Sigmoid colon (tissue), 7 donors: ENCODE results near the gene MYLK4. TPM values are rescaled to one million over a fixed set of nuclear protein-coding genes. Genes with fewer than 3 reads are reported as not detected.

Experiments
- DNase-seq: peaks from one replicate; pipeline ENCODE4 v3.0.0-alpha.2; 2019
- H3K27ac ChIP-seq, 4 donors: fragments of 200-600 bp; sonication (generic); one replicate each; pipeline ENCODE4 v1.5.1; 2016 to 2019; ENCODE audit warnings: mild to moderate bottlenecking in 1 of 4
- H3K27me3 ChIP-seq, 3 donors: fragments of 200-600 bp; sonication (generic); one replicate each; pipeline ENCODE4 v1.5.1; 2019; ENCODE audit warnings: mild to moderate bottlenecking in 1 of 3
- H3K36me3 ChIP-seq, 4 donors: fragments of 200-600 bp; sonication (generic); one replicate each; pipeline ENCODE4 v1.5.1; 2016 to 2019
- H3K4me1 ChIP-seq, 4 donors: fragments of 200-600 bp; sonication (generic); one replicate each; pipeline ENCODE4 v1.5.1; 2017 to 2019
- H3K4me3 ChIP-seq, 4 donors: fragments of 200-600 bp; sonication (generic); one replicate each; pipeline ENCODE4 v1.5.1; 2017 to 2019; ENCODE audit warnings: mild to moderate bottlenecking in 2 of 4, moderate library complexity in 1 of 4
- H3K9me3 ChIP-seq, 4 donors: fragments of 200-600 bp in 3 of 4; sonication (generic) in 3 of 4; one replicate each; pipeline versions ENCODE4 v1.5.1 to v1.6.1; 2013 to 2019
- EP300 ChIP-seq, 4 donors: sonication (generic); formaldehyde crosslinking; IDR thresholded peaks; one replicate each; pipeline ENCODE4 v1.6.1; 2017; ENCODE audit warnings: antibody characterized with exemption in 4 of 4
- POLR2A ChIP-seq, 2 donors: fragments of 450-650 bp; IDR thresholded peaks; one replicate each; pipeline ENCODE4 v1.6.1; 2016; ENCODE audit warnings: antibody characterized with exemption in 2 of 2, mild to moderate bottlenecking in 2 of 2, moderate library complexity in 2 of 2
- POLR2AphosphoS5 ChIP-seq, 4 donors: sonication (generic); formaldehyde crosslinking; IDR thresholded peaks; one replicate each; pipeline ENCODE4 v1.6.1; 2017; ENCODE audit warnings: antibody characterized with exemption in 4 of 4
- WGBS, 2 donors: extraction: QIAGEN DNeasy Blood & Tissue Kit; methylation state at CpG; one replicate each; pipeline ENCODE4 v1.1.7; 2013; 5-methylcytosine and 5-hydroxymethylcytosine counted together
- intact Hi-C: fragments of 100-400 bp; cut with DNase I; formaldehyde crosslinking; loops from one replicate; pipeline ENCODE4 v1.15.1; 2023
- polyA plus RNA-seq, 3 donors: library from polyadenylated mRNA; stranded (reverse); fragments of 200-250 nt; gene quantifications; one replicate each; pipeline ENCODE4 v1.2.3, GENCODE V29; 2013
- total RNA-seq, 4 donors: library from RNA; depleted of rRNA; stranded (reverse); fragments of >200 nt; gene quantifications; one replicate each; pipeline ENCODE4 v1.1.0, GENCODE V29; 2016
- TF ChIP-seq, protein P1 (sequence below), 4 experiments: fragments of 450-650 bp in 3 of 4; fragments of 200-600 bp in 1 of 4; IDR thresholded peaks; one replicate each; pipeline ENCODE4 v1.5.1; 2016 to 2019; ENCODE audit warnings: antibody characterized with exemption in 4 of 4, mild to moderate bottlenecking in 3 of 4, moderate library complexity in 2 of 4
- donor health status: healthy with polysubstance abuse.
- donor health status: Bipolar disorder and iron deficiency.
- donor health status: healthy.

MYLK4 gene
- total and polyA plus RNA-seq, 7 donors: under 0.01 to 1.1 (median 0.32) TPM; not detected in 1

DNA sequence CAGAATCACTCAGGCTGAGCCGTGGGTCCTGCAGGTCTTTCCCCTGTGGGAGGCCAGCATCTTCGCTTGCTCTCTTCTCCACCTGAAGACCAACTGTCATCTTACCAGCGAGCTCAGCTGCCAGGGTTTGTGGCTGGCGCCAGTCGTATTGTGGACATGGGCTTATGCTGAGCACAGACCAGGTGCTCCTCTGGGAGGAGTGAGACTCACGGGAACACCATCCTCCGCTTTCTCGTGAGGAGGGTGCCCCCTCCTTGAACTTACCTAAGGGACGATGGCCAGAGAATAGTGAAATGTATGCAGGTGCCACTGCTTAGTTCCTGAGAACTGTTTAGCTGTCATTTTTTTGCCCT is 31.6 kb upstream of the MYLK4 start:
- intact Hi-C loops: no loop called here
- H3K36me3 ChIP-seq: peaks cover 5 to 53% (median 14%) of the 10 kb centered on the region in 4 donors
- no peak for TF ChIP-seq POLR2AphosphoS5 (IDR thresholded peaks at IDR 0.05)
- no peak for TF ChIP-seq POLR2A (IDR thresholded peaks at IDR 0.05)
- TF ChIP-seq, protein P1, sequence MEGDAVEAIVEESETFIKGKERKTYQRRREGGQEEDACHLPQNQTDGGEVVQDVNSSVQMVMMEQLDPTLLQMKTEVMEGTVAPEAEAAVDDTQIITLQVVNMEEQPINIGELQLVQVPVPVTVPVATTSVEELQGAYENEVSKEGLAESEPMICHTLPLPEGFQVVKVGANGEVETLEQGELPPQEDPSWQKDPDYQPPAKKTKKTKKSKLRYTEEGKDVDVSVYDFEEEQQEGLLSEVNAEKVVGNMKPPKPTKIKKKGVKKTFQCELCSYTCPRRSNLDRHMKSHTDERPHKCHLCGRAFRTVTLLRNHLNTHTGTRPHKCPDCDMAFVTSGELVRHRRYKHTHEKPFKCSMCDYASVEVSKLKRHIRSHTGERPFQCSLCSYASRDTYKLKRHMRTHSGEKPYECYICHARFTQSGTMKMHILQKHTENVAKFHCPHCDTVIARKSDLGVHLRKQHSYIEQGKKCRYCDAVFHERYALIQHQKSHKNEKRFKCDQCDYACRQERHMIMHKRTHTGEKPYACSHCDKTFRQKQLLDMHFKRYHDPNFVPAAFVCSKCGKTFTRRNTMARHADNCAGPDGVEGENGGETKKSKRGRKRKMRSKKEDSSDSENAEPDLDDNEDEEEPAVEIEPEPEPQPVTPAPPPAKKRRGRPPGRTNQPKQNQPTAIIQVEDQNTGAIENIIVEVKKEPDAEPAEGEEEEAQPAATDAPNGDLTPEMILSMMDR (IDR thresholded peaks at IDR 0.05): no peak
- no peak for TF ChIP-seq EP300 (IDR thresholded peaks at IDR 0.05)

DNA sequence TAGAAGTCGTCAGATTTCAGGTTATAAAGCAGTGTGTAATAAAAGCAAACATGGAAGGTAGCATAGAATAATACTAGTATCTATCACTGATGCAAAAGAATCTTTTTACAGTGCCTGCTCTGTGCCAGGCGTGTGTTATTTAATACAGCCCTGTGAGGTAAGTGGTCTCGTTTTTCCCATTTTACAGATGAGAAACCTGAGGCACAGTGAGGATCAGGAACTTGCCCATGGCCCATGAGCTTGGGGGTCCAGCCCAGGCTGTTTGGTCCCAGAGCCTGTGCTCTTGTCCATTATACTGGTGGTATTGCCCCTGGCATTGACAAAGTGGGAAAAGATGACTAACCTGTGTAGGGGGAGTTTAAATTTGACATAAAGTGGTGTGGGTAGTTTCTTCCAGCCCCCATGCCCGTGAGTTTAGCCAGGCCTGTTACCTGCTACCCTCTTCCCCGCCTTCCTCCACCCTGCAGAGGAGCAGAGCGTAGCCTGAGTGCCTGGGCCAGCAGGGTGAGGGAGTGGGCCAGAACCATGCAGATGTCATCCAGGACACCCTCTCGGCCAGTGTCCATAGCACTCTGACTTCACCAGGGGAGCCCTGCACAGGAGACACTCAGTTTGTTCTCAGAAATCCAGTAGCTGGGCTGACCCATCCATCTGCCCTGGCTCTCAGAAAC is 31.1 kb upstream of the MYLK4 start:
- intact Hi-C loops: no loop called here
- no peak for DNase-seq
- TF ChIP-seq, protein P1 (IDR thresholded peaks at IDR 0.05): no peak
- TF ChIP-seq POLR2AphosphoS5 (IDR thresholded peaks at IDR 0.05): no peak
- no peak for TF ChIP-seq POLR2A (IDR thresholded peaks at IDR 0.05)
- no peak for TF ChIP-seq EP300 (IDR thresholded peaks at IDR 0.05)
- Histone ChIP-seq H3K9me3 (no peaks in the 10 kb centered on the region), H3K27ac (no peak overlapping the region), H3K36me3 (peaks cover 5 to 53% (median 14%) of the 10 kb centered on the region in 4 donors), H3K27me3 (no peaks in the 10 kb centered on the region), H3K4me1 (peaks cover 0 to 22% (median 2%) of the 10 kb centered on the region in 4 donors), H3K4me3 (no peak overlapping the region)
- 91 to 95% methylated on average over 7 of the region's 7 CpGs for WGBS, 2 donors

More for the DNA sequence above, 31.6 kb upstream of the MYLK4 start:
- no peak overlapping the region for H3K27ac ChIP-seq
- WGBS, 2 donors: 89 to 91% methylated on average over 9 of the region's 9 CpGs
- no peaks in the 10 kb centered on the region for H3K9me3 ChIP-seq
- H3K4me3 ChIP-seq: no peak overlapping the region
- peaks cover 0 to 19% (median 0%) of the 10 kb centered on the region in 4 donors for H3K4me1 ChIP-seq
- no peak for DNase-seq
- no peaks in the 10 kb centered on the region for H3K27me3 ChIP-seq

DNA sequence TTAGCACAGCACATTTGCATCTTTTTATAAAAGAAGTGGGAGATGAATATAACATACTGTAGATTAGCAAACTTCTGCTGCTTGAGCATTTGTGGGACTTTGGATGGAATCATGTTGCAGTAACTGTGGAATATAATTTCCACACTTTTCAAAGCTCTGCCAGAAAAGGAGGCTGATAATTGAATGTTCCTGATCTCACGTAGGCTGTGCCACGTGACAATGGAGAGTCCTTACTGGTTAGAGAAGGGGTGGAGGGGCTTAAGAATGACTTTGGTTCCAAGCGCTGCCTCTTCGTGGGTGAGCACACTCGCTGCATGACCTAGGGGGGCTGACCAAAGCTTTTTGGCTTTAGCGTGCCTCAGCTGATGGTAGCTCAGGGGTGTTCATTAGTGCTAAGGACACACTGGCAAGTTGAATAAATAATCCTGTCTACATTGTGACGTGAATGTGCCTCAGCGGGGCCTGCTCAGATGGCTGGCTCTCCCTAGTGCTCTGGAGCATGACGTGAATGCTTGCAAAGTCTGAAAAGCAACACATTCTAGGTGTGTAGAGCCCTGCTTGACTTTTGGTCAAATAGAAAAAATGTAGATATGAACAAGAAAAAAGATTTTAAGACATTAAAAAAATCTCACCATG is 29.5 kb upstream of the MYLK4 start:
- WGBS, 2 donors: 93 to 96% methylated on average over 9 of the region's 9 CpGs

DNA sequence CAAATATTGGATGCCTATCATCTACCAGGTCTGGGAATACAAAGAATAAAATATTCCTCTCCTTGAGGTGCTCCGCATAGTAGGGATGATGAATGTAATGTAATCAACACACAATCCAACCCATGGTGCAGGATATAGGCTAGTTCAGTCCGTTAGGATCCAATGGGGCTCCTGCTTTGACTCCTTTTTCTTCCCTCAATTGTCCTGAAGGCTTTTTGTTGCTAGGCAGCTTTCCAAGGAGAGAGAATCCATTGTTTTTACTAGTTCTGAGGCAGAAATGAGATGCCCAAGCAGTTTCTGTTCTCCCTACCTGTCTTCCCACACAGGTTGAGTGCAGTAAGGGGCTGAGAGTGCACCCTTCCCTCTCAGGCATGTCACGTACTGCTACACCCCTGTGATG is 26.5 kb upstream of the MYLK4 start:
- H3K9me3 ChIP-seq: no peaks in the 10 kb centered on the region

More for the DNA sequence above, 29.5 kb upstream of the MYLK4 start:
- Histone ChIP-seq H3K27ac (no peak overlapping the region), H3K4me3 (no peak overlapping the region), H3K9me3 (no peaks in the 10 kb centered on the region), H3K36me3 (peaks cover 5 to 52% (median 14%) of the 10 kb centered on the region in 4 donors), H3K27me3 (no peaks in the 10 kb centered on the region), H3K4me1 (peaks cover 0 to 22% (median 3%) of the 10 kb centered on the region in 4 donors)
- no peak for TF ChIP-seq POLR2AphosphoS5 (IDR thresholded peaks at IDR 0.05)
- no peak for DNase-seq
- intact Hi-C loops: no loop called here

DNA sequence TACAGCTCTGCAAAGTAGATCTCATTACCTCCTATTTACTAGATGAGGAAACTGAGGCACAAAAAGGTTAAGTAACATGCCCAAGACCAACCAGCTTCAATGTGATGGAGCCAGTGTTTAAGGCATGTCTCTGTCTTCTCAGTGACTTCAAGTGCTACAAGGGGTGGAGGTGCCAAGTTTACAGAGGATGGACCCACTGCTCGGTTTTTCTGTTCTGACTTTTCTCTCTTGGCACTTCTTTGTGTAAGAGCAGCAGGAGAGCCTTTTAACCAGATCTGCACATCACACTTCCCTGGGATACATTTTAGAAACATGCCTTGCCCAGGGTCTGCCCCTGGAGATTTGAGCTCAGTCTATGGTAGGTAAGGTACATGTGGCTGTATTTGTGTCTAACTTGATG is 24.3 kb upstream of the MYLK4 start:
- intact Hi-C loops: no loop called here
- DNase-seq: no peak
- WGBS, 2 donors: 86 to 88% methylated on average over 1 of the region's 1 CpG
- no peaks in the 10 kb centered on the region for H3K27me3 ChIP-seq
- TF ChIP-seq POLR2A (IDR thresholded peaks at IDR 0.05) (no peak), POLR2AphosphoS5 (IDR thresholded peaks at IDR 0.05) (no peak), EP300 (IDR thresholded peaks at IDR 0.05) (no peak)
- no peak overlapping the region for H3K27ac ChIP-seq
- no peaks in the 10 kb centered on the region for H3K9me3 ChIP-seq
- peaks cover 0 to 43% (median 10%) of the 10 kb centered on the region in 4 donors for H3K36me3 ChIP-seq
- peaks cover 0 to 31% (median 11%) of the 10 kb centered on the region in 4 donors for H3K4me1 ChIP-seq
- H3K4me3 ChIP-seq: no peak overlapping the region

More for the DNA sequence above, 26.5 kb upstream of the MYLK4 start:
- Histone ChIP-seq H3K27ac (no peak overlapping the region), H3K36me3 (peaks cover 2 to 50% (median 10%) of the 10 kb centered on the region in 4 donors), H3K4me3 (no peak overlapping the region), H3K4me1 (peaks cover 0 to 15% (median 7%) of the 10 kb centered on the region in 4 donors), H3K27me3 (no peaks in the 10 kb centered on the region)
- intact Hi-C loops: no loop called here
- no peak for TF ChIP-seq POLR2A (IDR thresholded peaks at IDR 0.05)
- TF ChIP-seq POLR2AphosphoS5 (IDR thresholded peaks at IDR 0.05): no peak
- TF ChIP-seq EP300 (IDR thresholded peaks at IDR 0.05): no peak
- no peak for DNase-seq
- WGBS, 2 donors: 93 to 95% methylated on average over 3 of the region's 3 CpGs

DNA sequence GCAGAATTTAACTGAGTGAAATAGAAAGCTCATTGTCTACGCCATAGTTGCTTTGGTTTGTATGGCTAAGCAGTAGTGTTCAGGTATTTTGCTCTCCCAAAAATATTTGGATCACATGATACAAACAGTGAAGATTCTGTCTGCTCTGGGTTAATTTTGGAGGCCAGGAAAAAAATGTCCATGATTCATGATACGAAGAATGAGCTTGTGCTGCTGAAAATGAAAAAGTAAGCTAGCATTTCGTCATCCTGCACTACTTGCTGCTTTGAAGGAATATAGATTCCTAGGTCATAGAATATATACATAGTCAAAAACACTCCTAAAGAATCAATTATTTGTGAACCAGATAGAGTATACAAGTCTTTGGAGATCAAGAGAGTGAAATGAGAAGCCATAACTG is 22.7 kb upstream of the MYLK4 start:
- H3K4me1 ChIP-seq: peaks cover 0 to 46% (median 22%) of the 10 kb centered on the region in 4 donors
- no peak overlapping the region for H3K27ac ChIP-seq
- no peak for DNase-seq
- intact Hi-C loops: no loop called here
- peaks cover 0 to 32% (median 3%) of the 10 kb centered on the region in 4 donors for H3K36me3 ChIP-seq
- H3K9me3 ChIP-seq: no peaks in the 10 kb centered on the region
- TF ChIP-seq EP300 (IDR thresholded peaks at IDR 0.05): no peak
- TF ChIP-seq POLR2AphosphoS5 (IDR thresholded peaks at IDR 0.05): no peak
- TF ChIP-seq, protein P1 (IDR thresholded peaks at IDR 0.05): no peak
- no peak for TF ChIP-seq POLR2A (IDR thresholded peaks at IDR 0.05)
- whole genome bisulfite sequencing, 2 donors: 78 to 79% methylated on average over 3 of the region's 3 CpGs
- no peaks in the 10 kb centered on the region for H3K27me3 ChIP-seq
- no peak overlapping the region for H3K4me3 ChIP-seq
